ENCODE results near the gene H6PD.
"Not testable (repeated sequence)": the region's sequence is repeated elsewhere in the genome, so short reads cannot be mapped to it uniquely, and the experiment has no call there.

Gene H6PD

DNA sequence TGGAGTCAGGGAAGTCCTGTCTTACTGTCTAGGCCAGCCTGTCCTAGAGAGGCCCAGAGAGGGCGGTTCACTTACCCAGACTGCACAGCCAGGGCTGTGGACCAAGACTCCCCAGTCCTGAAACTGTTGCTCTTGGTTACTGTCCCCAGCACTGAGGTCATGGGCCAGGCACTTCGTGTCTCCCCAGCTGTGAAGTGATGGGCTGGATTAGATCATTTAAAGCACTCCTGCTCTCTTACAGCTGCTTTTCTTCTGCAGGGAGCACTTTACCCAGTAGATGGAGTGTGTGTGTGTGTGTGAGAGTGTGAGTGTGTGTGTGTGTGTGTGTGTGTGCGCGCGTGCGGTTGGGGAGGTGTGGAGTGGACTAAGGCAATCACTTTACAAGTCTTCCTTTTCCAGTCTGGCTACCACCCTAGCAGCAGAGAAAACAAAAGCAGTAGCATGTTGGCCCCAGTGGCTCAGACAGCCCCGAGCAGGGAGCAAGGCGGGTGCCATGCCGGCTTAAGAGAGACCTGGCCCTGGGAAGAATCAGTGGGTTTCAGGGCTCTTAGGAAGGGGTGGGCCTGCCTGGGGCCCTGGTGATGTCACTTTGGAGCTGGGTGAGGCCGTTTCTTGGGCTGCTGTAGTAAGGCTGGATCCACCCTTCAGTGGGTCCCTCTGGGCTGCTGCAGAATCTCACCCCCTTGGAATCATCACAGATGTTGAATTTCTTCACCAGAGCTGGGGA, 60.5 kb downstream of the H6PD start:
- no peak for DNase-seq (ENCODE audit: extremely low read depth in 1 of 2, low read depth in 1 of 2)

DNA sequence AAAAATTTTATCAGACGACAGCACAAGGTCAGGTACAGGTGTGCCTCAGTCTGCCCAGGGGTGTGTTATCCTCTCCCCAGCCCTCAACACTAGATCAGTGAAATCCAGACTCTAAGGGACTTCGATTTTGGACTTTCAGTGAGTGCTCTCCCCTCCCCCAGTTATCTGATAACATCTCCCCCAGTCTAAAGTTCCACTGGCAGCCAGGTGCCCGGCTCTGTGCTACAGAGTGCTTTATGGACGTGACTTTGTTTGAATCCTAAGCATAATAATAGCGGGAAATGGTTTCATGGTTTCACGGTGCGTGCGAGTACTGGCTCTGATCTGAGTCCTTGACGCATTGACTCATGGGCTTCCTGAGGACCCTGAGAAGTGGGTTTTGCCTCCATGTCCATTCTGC, 61.3 kb downstream of the H6PD start:
- no peak for DNase-seq (ENCODE audit: extremely low read depth in 1 of 2, low read depth in 1 of 2)

DNA sequence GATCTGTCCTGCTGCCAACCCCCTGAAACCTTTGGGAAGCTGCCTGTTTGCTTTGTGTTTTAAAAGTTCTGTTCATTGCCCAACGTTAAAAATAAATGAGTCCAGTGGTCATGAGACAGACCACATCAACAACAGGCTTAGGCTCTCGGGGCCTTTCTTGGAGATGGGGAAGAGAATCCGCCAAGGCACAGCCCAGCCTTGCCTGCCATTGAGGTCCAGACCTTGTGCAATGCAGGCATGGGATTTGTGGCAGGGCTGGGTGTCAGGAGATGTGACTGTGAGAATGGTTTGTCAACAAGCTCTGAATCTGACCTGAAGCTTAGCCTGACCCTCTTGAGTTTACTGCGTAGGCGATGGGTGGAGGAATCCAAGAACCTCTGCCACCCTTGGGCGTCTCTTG, 62.3 kb downstream of the H6PD start:
- no peak for DNase-seq (ENCODE audit: extremely low read depth in 1 of 2, low read depth in 1 of 2)

DNA sequence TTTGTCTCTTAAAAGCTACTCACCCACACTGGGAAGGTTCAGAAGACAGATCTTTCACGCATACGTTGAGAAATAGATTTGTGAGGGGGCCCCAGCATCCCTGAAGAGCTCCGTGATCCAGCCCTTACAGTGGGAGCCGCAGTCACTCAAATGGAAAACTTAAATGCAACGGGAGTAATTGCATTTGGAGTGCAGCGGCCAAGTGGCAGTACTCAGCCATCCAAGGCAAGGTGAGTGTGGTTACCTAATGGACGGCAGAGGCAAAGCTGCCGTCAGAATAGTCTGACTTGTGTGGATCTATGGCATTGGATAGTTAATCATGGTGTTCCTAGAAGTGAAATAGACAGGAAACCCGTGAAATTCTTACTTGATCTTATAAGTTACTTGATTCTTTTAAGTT, 63.3 kb downstream of the H6PD start:
- no peak for DNase-seq (ENCODE audit: extremely low read depth in 1 of 2, low read depth in 1 of 2)

DNA sequence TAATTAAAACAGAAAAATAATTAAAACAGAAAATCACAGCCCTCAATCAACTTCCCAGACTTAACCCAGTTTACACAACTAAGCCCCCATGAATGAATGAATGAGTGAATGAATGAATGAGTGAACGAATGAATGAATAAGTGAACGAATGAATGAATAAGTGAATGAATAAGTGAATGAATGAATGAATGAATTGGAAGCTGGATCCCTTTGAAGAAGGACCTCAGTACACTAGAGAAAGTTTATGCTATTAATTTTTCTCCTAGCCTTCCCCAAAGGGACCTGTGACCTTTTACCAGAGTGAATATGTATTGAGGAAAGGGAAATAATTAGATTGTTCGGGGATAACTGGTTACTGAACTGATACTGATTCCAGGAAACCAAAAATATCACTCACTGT, 63.7 kb downstream of the H6PD start:
- no peak for DNase-seq (ENCODE audit: extremely low read depth in 1 of 2, low read depth in 1 of 2)

DNA sequence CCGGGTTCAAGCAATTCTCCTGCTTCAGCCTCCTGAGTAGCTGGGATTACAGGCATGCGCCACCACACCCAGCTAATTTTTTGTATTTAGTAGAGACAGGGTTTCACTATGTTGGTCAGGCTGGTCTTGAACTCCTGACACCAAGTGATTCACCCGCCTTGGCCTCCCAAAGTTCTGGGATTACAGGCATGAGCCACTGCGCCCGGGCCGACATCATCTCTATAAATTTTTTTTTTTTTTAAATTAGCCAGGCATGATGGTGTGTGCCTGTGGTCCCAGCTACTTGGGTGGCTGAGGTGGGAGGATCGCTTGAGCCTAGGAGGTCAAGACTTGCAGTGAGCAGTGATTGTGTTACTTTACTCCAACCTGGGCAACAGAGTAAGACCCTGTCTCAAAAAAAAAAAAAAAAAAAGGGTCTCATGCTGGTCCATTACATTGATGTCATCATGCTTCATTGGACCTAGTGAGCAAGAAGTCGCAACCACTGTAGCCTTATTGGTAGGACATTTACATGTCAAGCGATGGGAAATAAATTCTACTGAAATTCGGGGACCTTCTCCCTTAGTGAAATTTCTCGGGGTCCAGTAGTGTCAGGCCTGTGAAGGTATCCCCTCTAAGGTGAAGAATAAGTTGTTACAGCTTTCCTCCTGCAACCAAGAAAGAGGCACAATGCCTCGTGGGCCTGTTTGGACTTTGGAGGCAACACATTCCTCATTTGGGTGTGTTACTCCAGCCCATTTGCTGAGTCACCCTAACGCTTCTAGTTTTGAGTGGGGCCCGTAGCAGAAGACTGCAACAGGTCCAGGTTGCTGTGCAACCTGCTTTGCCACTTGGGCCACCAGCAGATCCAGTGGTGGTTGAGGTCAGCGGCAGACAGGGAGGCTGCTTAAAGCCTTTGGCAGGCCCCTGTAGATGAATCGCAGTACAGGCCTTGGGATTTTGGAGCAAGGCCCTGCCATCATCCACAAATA, 65.3 kb downstream of the H6PD start:
- DNase-seq (ENCODE audit: extremely low read depth in 1 of 2, low read depth in 1 of 2), result not testable (repeated sequence)

DNA sequence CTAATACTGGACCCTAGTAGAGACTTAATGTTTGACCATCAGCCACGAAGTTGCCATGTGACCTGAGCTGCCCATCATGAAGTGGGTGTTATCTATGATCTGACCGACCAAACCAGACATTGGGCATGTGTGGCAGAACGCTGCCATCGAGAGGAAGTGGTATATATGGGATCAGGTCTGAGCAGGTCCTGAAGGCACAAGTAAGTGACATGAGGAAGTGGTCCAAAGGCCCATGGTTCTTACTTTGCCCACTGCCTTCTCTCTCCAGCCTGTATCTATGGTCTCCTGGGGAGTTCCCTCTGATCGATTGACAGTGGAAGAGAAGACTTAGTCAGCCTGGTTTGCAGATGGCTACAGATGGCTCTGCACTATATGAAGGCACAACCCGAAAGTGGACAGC, 66.0 kb downstream of the H6PD start:
- no peak for DNase-seq (ENCODE audit: extremely low read depth in 1 of 2, low read depth in 1 of 2)

DNA sequence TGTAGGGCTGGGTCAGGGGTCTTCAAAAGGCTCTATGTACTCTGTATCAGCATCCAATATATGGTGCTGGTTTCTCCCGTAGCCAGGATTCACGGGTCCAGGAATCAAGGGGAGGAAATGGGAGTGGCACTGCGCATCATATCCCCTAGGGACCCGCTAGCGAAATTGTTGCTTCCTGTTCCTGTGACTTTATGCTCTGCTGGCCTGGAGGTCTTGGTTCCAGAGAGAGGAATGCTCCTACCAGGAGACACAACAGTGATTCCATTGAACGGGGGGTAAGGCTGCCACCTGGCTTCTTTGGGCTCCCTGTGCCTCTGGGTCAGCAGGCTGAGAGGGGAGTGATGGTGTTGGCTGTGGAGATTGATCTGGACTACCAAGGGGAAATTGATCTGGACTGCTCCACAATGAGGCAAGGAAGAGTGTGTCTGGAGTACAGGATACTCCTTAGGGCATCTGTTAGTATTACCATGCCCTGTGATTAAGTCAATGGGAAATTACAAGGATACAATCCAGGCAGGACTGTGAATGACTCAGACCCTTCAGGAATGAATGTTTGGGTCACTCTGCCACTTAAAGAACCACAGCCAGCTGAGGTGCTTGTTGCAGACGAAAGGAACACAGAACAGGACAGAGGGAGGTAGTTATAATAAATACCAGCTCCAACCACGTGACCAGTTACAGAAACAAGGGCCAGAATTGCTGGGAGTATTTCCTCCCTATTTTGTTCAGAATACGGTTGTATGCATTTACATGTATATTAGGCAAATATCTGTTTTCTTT, 68.4 kb downstream of the H6PD start:
- no peak for DNase-seq (ENCODE audit: extremely low read depth in 1 of 2, low read depth in 1 of 2)

DNA sequence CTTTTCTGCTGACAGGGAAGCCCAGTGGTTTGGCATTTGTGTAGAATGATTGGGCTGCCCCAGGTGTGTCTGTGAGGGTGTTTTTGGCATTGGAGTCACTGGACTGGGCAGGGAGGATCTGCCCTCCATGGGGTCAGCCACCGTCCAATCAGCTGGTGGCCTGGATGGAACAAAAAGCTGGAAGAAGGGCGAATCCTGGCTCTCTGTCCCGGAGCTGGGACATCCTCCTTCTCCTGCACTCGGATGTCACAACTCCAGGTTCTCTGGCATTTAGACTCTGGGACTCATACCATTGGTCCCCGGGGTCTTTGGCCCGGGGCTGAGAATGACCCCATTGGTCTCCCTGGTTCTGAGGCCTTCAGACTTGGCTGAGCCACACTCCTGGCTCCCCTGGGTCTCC, 69.3 kb downstream of the H6PD start:
- no peak for DNase-seq (ENCODE audit: extremely low read depth in 1 of 2, low read depth in 1 of 2)

DNA sequence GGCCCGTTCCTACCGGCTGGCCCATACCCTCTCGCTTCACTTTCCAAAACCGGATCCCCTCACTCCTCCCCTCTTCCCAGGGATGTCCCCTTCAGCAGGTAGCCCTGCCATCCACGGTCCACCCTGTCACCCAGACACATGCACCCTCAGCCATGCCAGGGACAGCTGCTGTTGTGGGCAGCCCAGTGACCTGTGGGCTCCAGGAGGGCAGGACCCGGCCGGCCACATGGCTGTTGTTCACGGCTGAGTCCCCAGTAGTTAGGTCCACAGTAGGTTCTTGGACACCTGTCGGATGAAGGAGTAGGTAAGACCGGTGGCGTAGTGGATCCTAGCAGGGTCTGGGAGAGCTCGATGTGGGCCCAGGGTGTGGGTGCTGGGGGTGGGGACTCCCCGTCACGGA, 70.6 kb downstream of the H6PD start:
- DNase-seq (ENCODE audit: extremely low read depth in 1 of 2, low read depth in 1 of 2), result no peak

DNA sequence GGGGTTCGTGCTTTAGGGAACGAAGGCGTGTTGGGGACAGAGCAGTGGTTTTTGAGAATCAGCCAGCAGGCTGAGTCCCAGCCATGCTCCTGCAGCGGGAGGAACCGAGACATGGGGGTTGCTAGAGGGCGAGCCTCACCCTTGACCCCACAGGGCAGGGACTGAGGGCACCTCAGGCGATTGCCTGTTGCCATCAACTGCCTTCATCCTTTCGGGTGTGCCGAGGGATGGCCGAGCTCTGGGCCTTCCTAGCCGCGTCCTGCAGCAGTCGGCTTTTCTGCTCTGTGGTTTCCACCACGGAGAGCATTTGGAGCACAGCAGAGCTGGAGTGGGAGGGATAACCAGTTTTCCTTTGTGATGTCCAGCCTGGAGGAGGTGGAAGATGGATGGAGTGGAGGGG, 71.4 kb downstream of the H6PD start:
- no peak for DNase-seq (ENCODE audit: extremely low read depth in 1 of 2, low read depth in 1 of 2)

DNA sequence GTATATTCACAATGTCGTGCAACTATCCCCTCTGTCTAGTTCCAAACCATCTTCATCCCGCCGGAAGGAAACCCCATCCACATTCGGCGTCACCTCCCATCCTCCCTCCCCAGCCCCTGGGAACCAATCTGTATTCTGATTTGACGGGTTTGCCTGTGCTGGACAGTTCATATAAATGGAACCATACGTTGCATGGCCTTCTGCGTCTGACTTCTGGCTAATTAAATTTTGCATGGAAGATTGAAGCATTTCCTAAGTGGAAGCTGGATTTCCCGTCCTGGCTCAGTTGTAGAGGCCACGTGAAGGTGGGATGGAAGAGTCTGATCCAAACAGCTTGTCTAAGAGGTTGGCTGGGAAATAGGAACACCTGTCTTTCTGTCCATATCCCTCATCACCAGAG, 72.7 kb downstream of the H6PD start:
- DNase-seq (ENCODE audit: extremely low read depth in 1 of 2, low read depth in 1 of 2), result no peak

DNA sequence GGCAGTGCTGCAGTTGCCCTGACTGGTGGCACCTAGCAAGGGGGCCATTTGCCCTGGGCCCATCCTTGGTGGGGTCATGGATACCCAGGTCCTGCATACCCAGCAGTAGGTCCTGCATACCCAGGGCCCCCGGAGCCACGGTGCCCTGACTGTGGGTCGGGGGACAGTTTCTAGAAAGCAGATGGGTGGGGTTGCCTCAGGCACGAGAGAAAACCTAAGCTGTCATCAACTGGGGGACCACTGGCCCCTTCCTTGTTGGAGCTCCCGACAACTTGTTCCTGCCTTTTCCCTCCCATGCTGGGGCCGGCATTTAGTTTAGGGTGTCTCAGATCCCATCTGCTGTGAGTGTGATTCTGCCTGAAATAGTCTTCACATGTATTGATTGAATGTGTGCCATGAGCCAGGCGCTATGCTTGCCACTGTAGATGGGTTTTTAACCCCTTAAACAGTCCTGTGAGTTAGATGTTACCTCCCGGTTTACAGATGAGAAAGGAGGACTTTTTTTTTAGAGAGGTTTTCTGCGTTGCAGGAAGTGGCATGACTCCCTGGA, 73.7 kb downstream of the H6PD start:
- DNase-seq (ENCODE audit: extremely low read depth in 1 of 2, low read depth in 1 of 2), result no peak

DNA sequence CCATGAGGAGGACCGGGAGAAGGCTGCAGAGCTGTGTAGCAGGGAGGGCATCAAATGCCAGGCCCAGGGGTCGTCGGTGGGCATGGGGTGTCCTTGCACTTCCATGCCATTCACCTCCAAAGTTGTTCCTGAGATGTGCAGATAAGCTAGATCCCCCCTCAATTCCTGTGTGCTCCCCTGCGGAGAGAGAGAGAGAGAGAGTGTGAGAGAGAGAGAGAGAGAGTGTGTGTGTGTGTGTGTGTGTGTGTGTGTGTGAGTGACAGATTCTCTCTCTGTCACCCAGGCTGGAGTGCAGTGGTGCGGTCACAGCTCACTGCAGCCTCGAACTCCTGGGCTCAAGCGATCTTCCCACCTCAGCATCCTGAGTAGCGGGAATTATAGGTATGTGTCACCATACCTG, 74.5 kb downstream of the H6PD start:
- no peak for DNase-seq (ENCODE audit: extremely low read depth in 1 of 2, low read depth in 1 of 2)

DNA sequence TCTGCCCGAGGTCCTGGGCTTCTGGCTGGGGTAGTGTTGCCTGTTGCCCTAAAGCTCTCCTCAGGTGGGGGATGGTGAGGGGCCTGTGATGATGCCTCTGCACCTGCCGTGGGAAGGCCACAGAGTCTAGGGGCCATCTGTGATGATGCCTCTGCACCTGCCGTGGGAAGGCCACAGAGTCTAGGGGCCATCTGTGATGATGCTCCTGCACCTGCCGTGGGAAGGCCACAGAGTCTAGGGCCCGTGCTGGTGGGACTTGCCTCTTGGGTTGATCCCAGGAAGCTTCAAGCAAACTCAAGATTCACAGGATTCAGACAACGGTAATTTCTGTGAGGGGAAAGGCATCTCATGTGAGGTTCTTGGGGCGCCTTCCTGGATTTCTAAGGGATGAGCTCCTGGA, 75.4 kb downstream of the H6PD start:
- no peak for DNase-seq (ENCODE audit: extremely low read depth in 1 of 2, low read depth in 1 of 2)

DNA sequence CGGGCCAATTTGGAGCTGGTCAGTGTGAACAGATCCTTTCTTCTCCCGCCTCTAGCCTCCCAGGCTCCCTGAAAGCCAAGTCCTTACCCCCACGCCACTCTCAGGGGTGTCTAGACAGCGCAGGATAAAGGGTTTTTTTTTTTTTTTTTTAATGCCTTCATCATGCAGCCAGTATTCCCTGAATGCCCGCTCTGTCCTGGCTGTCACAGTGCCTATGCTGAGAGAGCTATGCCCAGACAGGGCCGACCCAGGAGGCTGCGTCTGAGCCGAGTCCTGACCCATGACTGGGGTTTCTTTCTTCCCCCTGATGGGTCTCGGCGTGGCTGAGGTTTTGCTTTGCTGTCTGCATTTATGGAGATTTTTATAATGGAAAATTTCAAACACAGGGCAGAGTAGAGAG, 76.5 kb downstream of the H6PD start:
- DNase-seq (ENCODE audit: extremely low read depth in 1 of 2, low read depth in 1 of 2), result no peak

DNA sequence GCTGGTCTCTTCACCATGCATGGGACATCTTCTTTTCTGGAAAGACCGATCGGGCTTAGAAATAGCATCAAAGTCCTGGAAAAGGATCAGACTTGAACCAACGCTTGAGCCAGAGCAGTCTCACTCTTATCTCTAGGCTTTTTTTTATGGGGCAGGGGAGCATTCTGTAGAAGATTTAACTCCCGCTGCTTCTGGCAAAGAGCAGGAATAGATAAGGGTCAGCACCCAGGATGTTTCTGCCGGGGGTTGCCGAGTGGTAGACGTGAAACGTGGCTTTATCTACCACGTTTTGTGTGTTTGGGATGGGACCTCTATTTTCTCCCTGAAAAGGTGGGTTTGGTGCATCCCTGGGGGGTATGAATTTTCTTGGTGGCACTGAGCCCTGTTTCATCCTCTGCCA, 76.9 kb downstream of the H6PD start:
- no peak for DNase-seq (ENCODE audit: extremely low read depth in 1 of 2, low read depth in 1 of 2)

DNA sequence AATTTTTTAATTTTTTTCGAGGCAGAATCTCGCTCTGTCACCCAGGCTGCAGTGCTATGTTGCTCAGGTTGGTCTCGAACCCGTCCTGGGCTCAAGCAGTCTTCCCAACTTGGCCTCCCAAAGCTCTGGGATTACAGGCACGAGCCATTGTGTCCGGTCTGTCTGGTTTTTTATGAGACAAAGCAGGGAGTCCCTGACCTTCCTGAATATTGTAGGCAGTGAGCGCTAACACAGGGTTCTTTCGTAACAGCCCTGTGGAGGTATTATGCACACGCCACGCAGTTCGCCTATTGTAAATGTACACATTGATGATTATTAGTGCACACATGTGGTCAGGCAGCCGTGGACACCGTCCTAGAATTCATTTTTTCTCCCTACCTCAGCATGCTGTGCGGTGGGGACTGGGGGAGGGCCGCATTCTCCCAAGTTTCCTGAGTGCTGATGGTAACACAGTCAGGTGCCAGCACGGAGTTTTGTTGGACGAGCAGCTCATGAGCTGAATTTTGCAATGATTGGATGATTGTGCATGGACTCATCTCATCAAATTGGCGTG, 77.7 kb downstream of the H6PD start:
- no peak for DNase-seq (ENCODE audit: extremely low read depth in 1 of 2, low read depth in 1 of 2)

DNA sequence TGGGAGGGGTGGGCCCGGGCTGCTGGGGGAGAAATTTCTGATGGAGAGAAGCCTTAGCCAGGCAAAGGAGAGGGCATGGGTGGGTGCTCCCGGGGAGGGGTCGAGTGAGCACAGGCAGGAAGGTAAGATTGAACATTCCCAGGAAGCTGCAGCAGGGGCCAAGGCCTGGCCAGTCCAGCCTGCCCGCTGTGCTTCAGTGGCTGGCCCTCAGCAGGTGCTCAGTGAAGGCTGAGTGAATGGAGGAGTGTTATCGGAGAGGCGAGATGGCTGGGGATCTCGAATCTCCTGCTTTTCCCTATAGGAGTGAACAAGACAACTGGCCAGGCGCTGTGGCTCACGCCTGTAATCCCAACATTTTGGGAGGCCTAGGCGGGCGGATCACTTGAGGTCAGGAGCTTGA, 79.0 kb downstream of the H6PD start:
- DNase-seq (ENCODE audit: extremely low read depth in 1 of 2, low read depth in 1 of 2), result no peak

DNA sequence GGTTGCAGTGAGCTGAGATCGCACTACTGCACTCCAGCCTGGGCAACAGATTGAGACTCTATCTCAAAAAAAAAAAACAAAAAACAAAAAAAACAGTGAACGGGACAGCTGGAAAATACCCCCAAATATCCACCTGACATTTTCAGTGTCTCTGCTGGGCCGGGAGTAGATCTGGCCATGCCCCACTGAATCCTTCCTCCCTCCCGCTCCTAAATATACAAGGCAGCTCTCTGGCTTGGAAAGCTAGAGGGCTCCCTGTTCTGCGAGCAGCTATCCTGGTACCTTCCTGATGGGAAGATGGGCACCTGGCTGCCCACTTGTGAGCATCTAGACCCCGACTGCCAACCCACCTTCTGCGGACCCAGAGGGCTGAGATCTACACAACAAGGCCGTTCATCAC, 79.5 kb downstream of the H6PD start:
- DNase-seq (ENCODE audit: extremely low read depth in 1 of 2, low read depth in 1 of 2), result no peak

All from activated CD8-positive, alpha-beta memory T cell treated with anti-CD3 and anti-CD28 coated beads for 1 hour (primary cell).